Gastroesophageal sphincter (tissue), 4 donors: Measurements from ENCODE around the gene COL15A1. TPM values are rescaled to one million over a fixed set of nuclear protein-coding genes. Genes with fewer than 3 reads are reported as not detected.

Source experiments
- ATAC-seq: fragments of 150-250 bp; one replicate; pipeline ENCODE4 v1.9.1; 2016; ENCODE audit warnings: mild to moderate bottlenecking, moderate library complexity
- H3K27ac ChIP-seq, 4 donors: fragments of 200-600 bp; sonication (generic) in 3 of 4; 1 replicate in 3 of 4; 2 replicates in 1 of 4; pipeline ENCODE4 v1.5.1; 2016 to 2019
- H3K27me3 ChIP-seq: fragments of 200-600 bp; sonication (generic); one replicate; pipeline ENCODE4 v1.5.1; 2019
- H3K36me3 ChIP-seq, 2 donors: fragments of 200-600 bp; sonication (generic); one replicate each; pipeline ENCODE4 v1.5.1; 2019; ENCODE audit warnings: control low read depth in 1 of 2
- H3K4me1 ChIP-seq, 3 donors: fragments of 200-600 bp; sonication (generic); 1 replicate in 2 of 3; 2 replicates in 1 of 3; pipeline ENCODE4 v1.5.1; 2016 to 2019; ENCODE audit warnings: control low read depth in 2 of 3
- H3K4me3 ChIP-seq, 2 donors: fragments of 200-600 bp; sonication (generic); one replicate each; pipeline ENCODE4 v1.5.1; 2019; ENCODE audit warnings: mild to moderate bottlenecking in 1 of 2, moderate library complexity in 1 of 2
- H3K9me3 ChIP-seq, 3 donors: fragments of 200-600 bp; sonication (generic); one replicate each; pipeline ENCODE4 v1.5.1; 2017 to 2019; ENCODE audit warnings: control low read depth in 2 of 3
- CTCF ChIP-seq, 4 experiments: fragments of 200-600 bp in 2 of 4; fragments of 450-650 bp in 2 of 4; sonication (generic) in 1 of 4; IDR thresholded peaks; one replicate each; pipeline ENCODE4 v1.5.1; 2017 to 2019; ENCODE audit warnings: antibody characterized with exemption in 4 of 4, mild to moderate bottlenecking in 2 of 4, moderate library complexity in 2 of 4
- EP300 ChIP-seq: sonication (generic); formaldehyde crosslinking; IDR thresholded peaks from one replicate; pipeline ENCODE4 v1.6.1; 2017; ENCODE audit warnings: antibody characterized with exemption, mild to moderate bottlenecking
- POLR2A ChIP-seq, 2 donors: fragments of 450-650 bp; IDR thresholded peaks; one replicate each; pipeline ENCODE4 v1.6.1; 2017; ENCODE audit warnings: antibody characterized with exemption in 2 of 2, mild to moderate bottlenecking in 2 of 2, moderate library complexity in 1 of 2
- POLR2AphosphoS5 ChIP-seq: sonication (generic); formaldehyde crosslinking; IDR thresholded peaks from one replicate; pipeline ENCODE4 v1.6.1; 2017; ENCODE audit warnings: antibody characterized with exemption
- WGBS, 2 donors: methylation state at CpG; one replicate each; pipeline ENCODE4 v1.1.5; 2018; ENCODE audit warnings: low coverage in 1 of 2; 5-methylcytosine and 5-hydroxymethylcytosine counted together
- total RNA-seq, 4 donors: library from RNA; depleted of rRNA; stranded (reverse); fragments of >200 nt; gene quantifications; one replicate each; pipeline ENCODE4 v1.1.0, GENCODE V29; 2016

The COL15A1 gene
- total RNA-seq, 4 donors from 2014 or later, result 80.5 to 256 (median 97.2) TPM

GRCh38 chr9:99051851-99052250, 108.1 kb downstream of the COL15A1 start:
- Histone ChIP-seq H3K4me1 (peaks cover 0 to 17% (median 0%) of the 10 kb centered on the region in 3 donors), H3K27ac (peak overlapping the region in 3 of 4 donors; percentile 60 to 76 (median 70)), H3K36me3 (peaks cover 0 to 100% of the 10 kb centered on the region in 2 donors), H3K4me3 (no peak overlapping the region), H3K27me3 (no peaks in the 10 kb centered on the region), H3K9me3 (no peaks in the 10 kb centered on the region)
- TF ChIP-seq POLR2A (IDR thresholded peaks at IDR 0.05), result no peak
- no peak for TF ChIP-seq EP300
- no peak for TF ChIP-seq CTCF (IDR thresholded peaks at IDR 0.05)
- no peak for TF ChIP-seq POLR2AphosphoS5
- 33% methylated on average over 4 of the region's 4 CpGs; no CpG with 5 or more reads in 1 of the 2 donors for WGBS, 2 donors
- ATAC-seq, result no peak

GRCh38 chr9:99052815-99053715, 109.4 kb downstream of the COL15A1 start:
- Histone ChIP-seq H3K4me1 (peaks cover 0 to 17% (median 0%) of the 10 kb centered on the region in 3 donors), H3K4me3 (no peak overlapping the region), H3K27me3 (no peaks in the 10 kb centered on the region), H3K9me3 (no peaks in the 10 kb centered on the region), H3K36me3 (peaks cover 0 to 100% of the 10 kb centered on the region in 2 donors), H3K27ac (peak overlapping the region; percentile 26 to 76 (median 65))
- WGBS, 2 donors, result 70 to 76% methylated on average over 4 to 7 of the region's 10 CpGs
- TF ChIP-seq POLR2AphosphoS5, result no peak
- no peak for TF ChIP-seq CTCF (IDR thresholded peaks at IDR 0.05)
- no peak for TF ChIP-seq EP300
- no peak for TF ChIP-seq POLR2A (IDR thresholded peaks at IDR 0.05)
- no peak for ATAC-seq

GRCh38 chr9:99054581-99054980, 110.9 kb downstream of the COL15A1 start:
- TF ChIP-seq EP300, result no peak
- no peak for TF ChIP-seq POLR2AphosphoS5
- TF ChIP-seq CTCF (IDR thresholded peaks at IDR 0.05), result no peak
- TF ChIP-seq POLR2A (IDR thresholded peaks at IDR 0.05), result no peak

GRCh38 chr9:99055384-99055783, 111.7 kb downstream of the COL15A1 start:
- peaks cover 0 to 100% of the 10 kb centered on the region in 2 donors for H3K36me3 ChIP-seq

More at GRCh38 chr9:99054581-99054980, 110.9 kb downstream of the COL15A1 start:
- H3K36me3 ChIP-seq, result peaks cover 0 to 100% of the 10 kb centered on the region in 2 donors
- 83 to 100% methylated on average over 1 of the region's 2 CpGs for WGBS, 2 donors
- H3K4me1 ChIP-seq, result peaks cover 0 to 31% (median 3%) of the 10 kb centered on the region in 3 donors
- no peak for ATAC-seq
- peak overlapping the region in 1 of 4 donors; percentile 76 for H3K27ac ChIP-seq
- H3K9me3 ChIP-seq, result no peaks in the 10 kb centered on the region
- H3K4me3 ChIP-seq, result no peak overlapping the region
- H3K27me3 ChIP-seq, result no peaks in the 10 kb centered on the region

More at GRCh38 chr9:99055384-99055783, 111.7 kb downstream of the COL15A1 start:
- WGBS, 2 donors, result 100% methylated on average over 1 of the region's 1 CpG; no CpG with 5 or more reads in 1 of the 2 donors
- no peaks in the 10 kb centered on the region for H3K27me3 ChIP-seq
- no peak overlapping the region for H3K4me3 ChIP-seq
- no peak for ATAC-seq
- peaks cover 0 to 31% (median 3%) of the 10 kb centered on the region in 3 donors for H3K4me1 ChIP-seq
- H3K27ac ChIP-seq, result no peak overlapping the region
- TF ChIP-seq CTCF (IDR thresholded peaks at IDR 0.05), result no peak
- no peak for TF ChIP-seq POLR2AphosphoS5
- TF ChIP-seq POLR2A (IDR thresholded peaks at IDR 0.05), result no peak
- TF ChIP-seq EP300, result no peak
- no peaks in the 10 kb centered on the region for H3K9me3 ChIP-seq
